Vagina (tissue), 2 donors: Measurements from ENCODE around the gene KLRC1.

ENCODE experiments used
- CTCF ChIP-seq, 3 experiments: fragments of 450-650 bp in 2 of 3; fragments of 200-600 bp in 1 of 3; sonication (generic) in 1 of 3; IDR thresholded peaks; one replicate each; pipeline ENCODE4 v1.5.1; 2017 to 2019; ENCODE audit warnings: antibody characterized with exemption in 3 of 3, mild to moderate bottlenecking in 2 of 3, moderate library complexity in 2 of 3
- POLR2A ChIP-seq, 2 donors: fragments of 450-650 bp; IDR thresholded peaks; one replicate each; pipeline ENCODE4 v1.6.1; 2017; ENCODE audit warnings: antibody characterized with exemption in 2 of 2, mild to moderate bottlenecking in 2 of 2, moderate library complexity in 2 of 2
- POLR2AphosphoS5 ChIP-seq, 2 donors: sonication (generic); formaldehyde crosslinking; IDR thresholded peaks; one replicate each; pipeline ENCODE4 v1.9.0; 2017; ENCODE audit warnings: antibody characterized with exemption in 2 of 2, mild to moderate bottlenecking in 2 of 2, low read depth in 1 of 2; ENCODE audit not compliant: insufficient read depth in 1 of 2

DNA sequence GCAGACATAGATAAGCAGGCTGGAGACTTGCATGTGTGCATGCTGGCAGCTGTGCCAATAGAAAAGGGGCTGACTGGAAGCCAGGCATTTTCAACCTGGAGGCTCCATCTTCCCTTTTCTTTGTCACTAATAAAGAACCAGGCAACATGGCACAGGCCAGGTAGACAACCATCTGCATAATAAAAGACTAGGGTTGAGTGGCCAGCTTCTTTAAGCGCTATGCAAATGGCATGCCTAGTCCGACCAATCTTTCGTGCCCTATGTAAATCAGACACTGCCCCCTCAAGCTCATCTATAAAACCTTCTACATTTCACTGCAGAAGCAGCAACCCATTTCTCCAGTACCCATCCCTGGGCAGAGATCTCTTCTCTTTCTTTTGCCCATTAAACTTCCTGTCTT lies 4.6 kb upstream of the KLRC1 start:
- TF ChIP-seq CTCF (IDR thresholded peaks at IDR 0.05): no peak
- no peak for TF ChIP-seq POLR2AphosphoS5 (IDR thresholded peaks at IDR 0.05; ENCODE audit: insufficient read depth in 1 of 2, low read depth in 1 of 2)
- TF ChIP-seq POLR2A (IDR thresholded peaks at IDR 0.05): no peak
